NCI-H82 (cell line): ENCODE data around the gene ZNF224.

Experiments
- DNase-seq: peaks from one replicate; lab custom pipeline; 2025; lab: John Stamatoyannopoulos, UW

ZNF224 gene

DNA sequence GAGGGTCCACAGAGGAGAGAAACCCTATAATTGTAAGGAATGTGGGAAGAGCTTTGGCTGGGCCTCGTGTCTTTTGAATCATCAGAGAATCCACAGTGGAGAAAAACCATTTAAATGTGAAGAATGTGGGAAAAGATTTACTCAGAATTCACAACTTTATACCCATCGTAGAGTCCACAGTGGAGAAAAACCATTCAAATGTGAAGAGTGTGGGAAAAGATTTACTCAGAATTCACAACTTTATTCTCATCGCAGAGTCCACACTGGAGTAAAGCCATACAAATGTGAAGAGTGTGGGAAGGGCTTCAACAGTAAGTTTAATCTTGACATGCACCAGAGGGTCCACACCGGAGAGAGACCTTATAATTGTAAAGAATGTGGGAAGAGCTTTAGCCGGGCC, 37.8 kb downstream of the ZNF224 start:
- no peak for DNase-seq

DNA sequence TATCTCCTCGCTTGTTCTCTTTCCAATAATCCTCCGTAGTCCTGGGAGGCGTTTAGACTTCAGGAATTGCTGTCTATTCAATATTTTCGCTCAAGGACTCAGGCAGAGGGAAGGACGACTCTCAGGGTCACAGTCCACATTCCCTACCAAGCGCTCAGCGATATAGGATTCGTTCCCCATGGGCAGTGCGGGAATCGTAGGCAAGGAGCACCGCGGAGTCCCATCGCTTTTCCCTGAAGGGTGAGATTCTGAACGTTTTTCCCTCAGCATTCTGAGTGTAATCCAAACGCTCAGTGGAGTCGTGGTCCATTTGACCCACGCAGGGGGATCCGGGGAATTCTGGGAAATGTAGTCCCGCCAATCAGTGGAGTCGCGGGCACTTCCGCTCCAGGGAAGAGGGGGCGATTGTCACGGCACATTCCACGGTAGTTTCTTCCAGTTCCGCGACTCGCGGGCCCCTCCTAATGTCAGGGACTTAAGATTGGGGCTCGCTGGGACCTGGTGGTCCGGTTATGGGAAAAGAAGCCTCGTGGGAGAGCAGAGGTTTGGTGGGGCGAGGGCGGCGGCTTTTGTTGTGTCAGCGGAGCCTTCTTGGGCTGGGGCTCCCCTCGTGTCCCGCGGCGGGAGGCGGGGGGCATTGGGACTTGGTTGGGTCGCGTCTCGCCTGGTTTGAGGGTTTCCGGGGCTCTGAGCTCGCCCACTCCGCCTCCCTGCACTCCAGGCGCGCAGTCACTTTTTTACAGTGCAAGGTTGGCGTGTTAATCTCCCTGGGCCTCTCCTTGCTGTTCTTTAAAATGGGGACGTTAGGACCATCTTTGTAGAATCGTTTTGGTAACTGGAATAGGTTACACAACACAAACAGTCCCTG, 47.3 kb downstream of the ZNF224 start, which contains the start of gene ZNF234:
TSS of gene ZNF234 (plus strand) at position 364 of the 868 bp plus-strand sequence. CDS start 3,079 bp downstream, outside the sequence.
- peak; percentile 88 for DNase-seq

DNA sequence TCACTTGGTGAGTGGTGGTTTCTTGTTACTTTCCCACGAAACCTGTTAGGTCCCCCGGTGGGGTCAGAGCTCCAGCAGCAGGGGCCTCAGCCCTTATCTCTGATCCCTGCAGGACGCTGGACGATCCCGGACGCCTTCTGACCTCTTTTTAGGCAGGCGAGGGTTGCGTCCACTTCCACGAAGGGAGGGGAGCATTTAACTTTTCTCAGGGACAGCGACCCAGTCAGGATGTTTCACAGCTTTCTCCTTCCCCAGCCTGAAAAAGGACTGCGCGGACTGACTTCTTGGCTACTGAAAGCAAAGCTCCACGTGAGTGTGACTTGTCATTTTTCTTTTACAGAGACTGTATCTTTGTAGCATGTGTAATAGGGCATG, 47.9 kb downstream of the ZNF224 start:
- DNase-seq = peak; percentile 24

DNA sequence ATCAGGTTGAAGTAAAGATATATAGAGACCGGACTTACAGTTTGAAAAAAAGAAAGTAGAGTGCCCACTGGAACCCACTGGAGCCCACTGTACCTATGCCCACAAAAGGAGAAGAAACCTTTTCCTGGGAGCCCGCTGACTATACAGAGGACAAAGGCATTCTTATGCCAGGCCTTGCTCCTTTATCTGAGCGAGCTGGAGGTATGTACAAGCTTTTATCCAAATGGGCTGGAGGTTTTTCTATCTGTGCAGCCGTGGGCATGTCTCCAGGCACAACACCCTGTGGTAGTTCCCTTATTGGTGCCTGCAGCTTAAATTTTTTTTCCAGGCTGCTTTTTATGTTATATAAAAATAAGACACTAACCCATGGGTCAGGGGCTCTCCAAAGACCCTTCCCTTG, 55.6 kb downstream of the ZNF224 start:
- no peak for DNase-seq

DNA sequence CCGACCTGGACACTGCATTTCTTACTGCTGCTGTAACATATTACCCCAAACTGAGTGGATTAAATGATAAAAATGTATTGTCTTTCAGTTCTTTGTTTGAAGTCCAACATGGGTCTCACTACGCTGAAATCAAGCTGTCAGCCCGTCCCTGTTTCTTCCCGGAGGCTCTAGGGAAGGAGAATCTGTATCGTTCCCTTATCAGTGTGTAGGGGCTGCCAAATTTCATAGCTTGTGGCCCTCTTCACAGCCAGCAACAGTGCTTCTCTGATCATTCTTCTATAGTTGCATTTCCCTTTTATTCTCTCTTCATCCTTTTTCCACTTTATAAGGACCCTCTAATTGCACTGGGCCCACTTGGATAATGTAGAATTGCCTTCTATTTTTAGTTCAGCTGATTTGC, 57.3 kb downstream of the ZNF224 start:
- DNase-seq = no peak

DNA sequence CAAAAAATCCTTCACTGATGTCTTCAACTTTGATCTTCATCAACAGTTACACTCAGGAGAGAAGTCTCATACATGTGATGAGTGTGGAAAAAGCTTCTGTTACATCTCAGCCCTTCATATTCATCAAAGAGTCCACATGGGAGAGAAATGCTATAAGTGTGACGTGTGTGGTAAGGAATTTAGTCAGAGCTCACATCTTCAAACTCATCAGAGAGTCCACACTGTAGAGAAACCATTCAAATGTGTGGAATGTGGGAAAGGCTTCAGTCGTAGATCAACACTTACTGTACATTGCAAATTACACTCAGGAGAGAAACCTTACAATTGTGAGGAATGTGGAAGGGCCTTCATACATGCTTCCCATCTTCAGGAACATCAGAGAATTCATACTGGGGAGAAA, 62.3 kb downstream of the ZNF224 start:
- DNase-seq = no peak
